Mucosa of descending colon (tissue), 3 donors: ENCODE measurements around the gene JSRP1. TPM values are rescaled to one million over a fixed set of nuclear protein-coding genes. Genes with fewer than 3 reads are reported as not detected.
A peak's percentile ranks its signal among the peaks of the same experiment; 100 is the strongest.

ENCODE experiments used
- ATAC-seq: fragments of 200-7000 bp; cut with Tn5 transposase; one replicate; pipeline ENCODE4 v1.9.1; 2020; ENCODE audit warnings: mild to moderate bottlenecking, moderate library complexity
- DNase-seq, 3 donors: peaks; one replicate each; pipeline ENCODE4 v3.0.0-alpha.2; 2020
- H3K36me3 ChIP-seq: fragments of 200-600 bp; one replicate; pipeline ENCODE4 v1.8.0; 2021; ENCODE audit warnings: low read depth, mild to moderate bottlenecking
- H3K4me1 ChIP-seq: fragments of 200-600 bp; one replicate; pipeline ENCODE4 v1.8.0; 2021; ENCODE audit warnings: low read depth, mild to moderate bottlenecking
- H3K4me3 ChIP-seq: fragments of 200-600 bp; one replicate; pipeline ENCODE4 v1.8.0; 2021; ENCODE audit warnings: mild to moderate bottlenecking
- H3K9me3 ChIP-seq: fragments of 200-600 bp; one replicate; pipeline ENCODE4 v1.8.0; 2021; ENCODE audit warnings: mild to moderate bottlenecking
- CTCF ChIP-seq: fragments of 200-600 bp; IDR thresholded peaks from one replicate; pipeline ENCODE4 v1.8.0; 2022; ENCODE audit warnings: antibody characterized with exemption, mild to moderate bottlenecking
- intact Hi-C, 2 donors: fragments of 100-400 bp; cut with DNase I in 1 of 2; cut with micrococcal nuclease in 1 of 2; formaldehyde crosslinking; loops; one replicate each; pipeline versions ENCODE4 v1.11.0 to v1.11.1; 2022; cut with DNase I, micrococcal nuclease
- total RNA-seq, 3 donors: library from RNA; stranded (reverse); fragmentation: NEBNext Ultra II Directional in 2 of 3; extraction: Animal tissue kit (Norgen Biotek cat#: 25700) in 2 of 3; gene quantifications; one replicate each; pipeline versions ENCODE4 v1.2.1 to v1.2.4, GENCODE V29; 2021 to 2023
- donor health status: DM: no; HTN: no; CAD: no; lungs with moderate emphysema.
- donor health status: DM: no; HTN: no; CAD: no.
- donor health status: DM: no; HTN: yes; CAD: no.

The JSRP1 gene
- total RNA-seq, 3 donors from 2014 or later = 0.38 to 2.4 (median 0.87) TPM

GRCh38 chr19:2210987-2211740, 45.1 kb downstream of the JSRP1 start:
- DNase-seq (no peak), ATAC-seq (no peak)
- TF ChIP-seq CTCF = no peak
- Histone ChIP-seq H3K4me3 (no peak overlapping the region), H3K9me3 (no peaks in the 10 kb centered on the region), H3K36me3 (peaks cover 17% of the 10 kb centered on the region), H3K4me1 (peaks cover 20% of the 10 kb centered on the region)
- intact Hi-C loops = no loop called here

GRCh38 chr19:2210206-2210605, 46.0 kb downstream of the JSRP1 start:
- H3K4me3 ChIP-seq = no peak overlapping the region
- intact Hi-C loops = no loop called here
- ATAC-seq (no peak), DNase-seq (peak in 1 of 3 donors; percentile 6)
- H3K9me3 ChIP-seq = no peaks in the 10 kb centered on the region
- TF ChIP-seq CTCF = no peak
- H3K4me1 ChIP-seq = peaks cover 20% of the 10 kb centered on the region
- peaks cover 15% of the 10 kb centered on the region for H3K36me3 ChIP-seq

GRCh38 chr19:2209408-2209807, 46.8 kb downstream of the JSRP1 start:
- H3K36me3 ChIP-seq = peaks cover 10% of the 10 kb centered on the region
- TF ChIP-seq CTCF = no peak
- ATAC-seq (no peak), DNase-seq (no peak)
- no peaks in the 10 kb centered on the region for H3K9me3 ChIP-seq
- intact Hi-C loops = no loop called here
- H3K4me3 ChIP-seq = no peak overlapping the region
- H3K4me1 ChIP-seq = peaks cover 20% of the 10 kb centered on the region

GRCh38 chr19:2208975-2209374, 47.2 kb downstream of the JSRP1 start:
- peaks cover 18% of the 10 kb centered on the region for H3K4me1 ChIP-seq
- no peak for TF ChIP-seq CTCF
- ATAC-seq = no peak
- no peaks in the 10 kb centered on the region for H3K9me3 ChIP-seq
- no peak for DNase-seq
- peaks cover 10% of the 10 kb centered on the region for H3K36me3 ChIP-seq
- intact Hi-C loops = no loop called here
- no peak overlapping the region for H3K4me3 ChIP-seq

GRCh38 chr19:2207991-2208860, 48.0 kb downstream of the JSRP1 start:
- peak; percentile 74 to 81 (median 80) for DNase-seq
- ATAC-seq = peak; percentile 36
- peaks cover 10% of the 10 kb centered on the region for H3K36me3 ChIP-seq
- intact Hi-C loops = no loop called here
- no peak overlapping the region for H3K4me3 ChIP-seq
- TF ChIP-seq CTCF = no peak
- no peaks in the 10 kb centered on the region for H3K9me3 ChIP-seq
- H3K4me1 ChIP-seq = peaks cover 12% of the 10 kb centered on the region
